CD4-positive, alpha-beta T cell treated with Interleukin-1 beta for 1 hour (primary cell): ENCODE results near the gene ARL6IP4.

ENCODE experiments used
- DNase-seq, 2 donors: peaks; one replicate each; pipeline ENCODE4 v3.0.0-alpha.2; 2020 to 2022

ARL6IP4 gene

GRCh38 chr12:122991623-122992275, 11.3 kb downstream of the ARL6IP4 start:
- no peak for DNase-seq

DNA sequence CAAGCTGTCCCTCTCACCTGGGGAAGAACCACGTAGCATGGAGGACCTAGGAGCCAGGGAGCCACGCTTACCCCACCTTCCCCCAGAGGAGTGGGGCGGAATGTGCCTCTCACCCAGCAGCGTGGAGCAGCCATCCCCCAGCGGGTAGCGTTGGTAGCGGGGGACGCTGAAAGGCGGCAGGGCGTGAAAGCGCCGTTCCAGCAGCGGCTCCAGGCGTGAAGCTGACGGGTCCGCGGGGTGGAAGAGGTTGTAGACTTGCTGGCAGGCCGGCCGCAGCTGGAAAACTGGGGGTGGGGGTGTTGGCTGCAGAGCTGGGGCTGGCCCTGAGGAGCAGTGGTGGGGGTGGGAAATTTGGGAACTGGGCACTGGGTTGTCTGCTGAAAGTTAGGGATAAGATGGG, 11.9 kb downstream of the ARL6IP4 start:
- no peak for DNase-seq

- no peak for DNase-seq
Observed at GRCh38 chr12:122994140-122994675, 13.7 kb downstream of the ARL6IP4 start.

- DNase-seq, result no peak
Observed at GRCh38 chr12:122994781-122995502, 14.5 kb downstream of the ARL6IP4 start.

DNA sequence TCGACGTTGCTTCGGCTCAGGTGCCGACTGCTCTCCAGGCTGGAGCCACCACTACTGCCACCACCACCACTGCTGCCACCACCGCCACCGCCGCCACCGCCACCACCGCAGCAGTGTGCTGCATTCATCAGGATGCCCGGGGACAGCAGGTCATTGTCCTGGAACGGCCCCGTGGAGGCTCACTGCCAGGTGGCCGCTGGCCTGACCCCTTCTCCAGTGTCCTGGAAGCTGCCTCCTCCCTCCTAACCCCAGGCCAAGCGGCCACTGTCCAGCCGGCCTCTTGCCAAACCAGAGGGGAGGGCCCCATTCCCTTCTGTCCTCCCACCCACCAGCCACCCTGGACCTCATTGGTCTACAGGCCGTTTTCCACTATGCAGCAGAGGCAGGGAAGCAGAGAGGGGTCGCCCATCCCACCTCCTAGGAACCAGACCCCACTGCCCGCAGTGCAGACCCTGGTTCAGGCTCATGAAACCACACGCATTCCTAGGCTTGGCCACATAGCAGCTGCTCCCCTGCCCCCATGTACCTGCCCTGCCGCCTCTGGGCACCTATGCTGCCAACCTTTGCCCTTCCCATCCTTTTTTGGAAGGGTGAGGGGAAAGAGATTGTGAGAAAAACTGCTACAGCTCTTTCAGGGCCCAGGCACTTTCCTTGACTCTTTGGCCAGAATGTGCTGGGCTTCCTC, 15.2 kb downstream of the ARL6IP4 start:
- no peak for DNase-seq

GRCh38 chr12:122996188-122996601, 15.7 kb downstream of the ARL6IP4 start:
- DNase-seq, result no peak

DNA sequence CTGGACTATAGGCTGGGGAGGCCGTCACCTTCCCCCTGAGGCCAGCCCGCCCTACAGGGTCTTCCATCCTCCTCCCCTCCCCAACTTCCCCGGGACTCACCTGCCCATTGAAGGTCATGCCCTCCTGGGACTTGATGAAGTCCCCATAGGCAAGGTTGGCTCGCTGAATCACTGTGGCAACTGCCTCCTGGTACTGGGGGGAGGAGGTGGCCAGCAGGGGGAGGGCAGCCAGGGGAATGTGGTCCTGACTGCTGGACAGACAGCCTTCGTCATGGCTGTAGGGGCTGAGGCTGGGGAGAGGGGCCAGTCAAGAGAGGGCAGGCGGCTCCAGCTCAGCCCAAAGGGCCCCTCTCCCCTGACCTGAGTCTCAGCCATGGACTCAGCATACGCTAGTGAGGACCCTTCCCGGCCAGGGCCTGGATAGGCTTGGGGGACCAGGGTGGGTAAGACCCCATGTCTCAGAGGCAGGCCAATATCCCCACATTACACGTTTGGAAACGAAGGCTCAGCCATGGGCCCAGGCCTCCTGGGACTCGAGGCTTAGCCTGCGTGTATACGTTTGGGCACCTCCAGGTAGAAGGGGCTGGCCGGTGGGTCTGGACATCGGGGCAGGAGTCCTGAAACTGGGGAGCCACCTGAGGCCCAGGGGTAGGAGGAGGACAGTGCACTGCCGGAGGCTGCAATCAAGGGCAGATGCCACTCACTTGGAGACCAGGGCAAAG, 16.3 kb downstream of the ARL6IP4 start:
- DNase-seq, result no peak

- no peak for DNase-seq
Observed at GRCh38 chr12:122997343-122998250, 17.1 kb downstream of the ARL6IP4 start.

GRCh38 chr12:122998316-122998715, 17.8 kb downstream of the ARL6IP4 start:
- no peak for DNase-seq

DNA sequence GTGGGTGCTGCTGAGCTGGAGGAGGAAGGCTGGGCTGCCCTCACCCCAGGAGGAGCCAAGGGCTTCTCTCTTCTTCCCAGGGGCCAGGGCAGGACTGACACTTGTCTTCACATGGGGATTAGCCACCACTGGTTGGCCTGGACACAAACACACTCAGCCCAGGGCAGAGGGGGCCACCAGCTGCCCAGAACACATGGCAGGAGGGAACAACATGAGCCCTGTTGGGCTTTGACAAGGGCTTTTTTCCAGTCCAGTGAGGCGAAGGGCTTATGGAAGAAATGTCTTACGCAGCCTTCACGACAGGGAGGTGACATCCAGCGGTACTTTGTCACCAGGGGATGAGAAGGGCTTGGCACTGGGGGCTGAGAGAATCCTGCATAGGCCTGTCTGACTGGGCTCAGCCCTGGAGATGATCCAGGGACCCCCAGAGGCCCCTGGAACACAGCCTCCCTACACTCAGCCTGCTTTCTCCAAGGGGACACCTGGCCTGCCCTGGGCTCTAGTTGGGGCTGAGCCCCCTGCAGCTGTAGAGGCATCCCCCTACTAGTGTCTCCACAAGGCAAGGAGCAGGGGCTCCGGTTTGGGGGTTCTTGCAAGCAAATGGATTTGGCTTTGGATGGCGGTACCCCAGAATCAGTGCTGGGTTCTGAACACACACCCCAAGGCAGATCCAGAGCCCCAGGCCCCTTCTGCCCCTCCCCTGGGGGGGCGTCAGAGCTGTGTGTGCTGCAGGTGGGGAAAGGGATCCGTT, 18.9 kb downstream of the ARL6IP4 start:
- no peak for DNase-seq

- no peak for DNase-seq
Observed at GRCh38 chr12:122999986-123000420, 19.5 kb downstream of the ARL6IP4 start.

DNA sequence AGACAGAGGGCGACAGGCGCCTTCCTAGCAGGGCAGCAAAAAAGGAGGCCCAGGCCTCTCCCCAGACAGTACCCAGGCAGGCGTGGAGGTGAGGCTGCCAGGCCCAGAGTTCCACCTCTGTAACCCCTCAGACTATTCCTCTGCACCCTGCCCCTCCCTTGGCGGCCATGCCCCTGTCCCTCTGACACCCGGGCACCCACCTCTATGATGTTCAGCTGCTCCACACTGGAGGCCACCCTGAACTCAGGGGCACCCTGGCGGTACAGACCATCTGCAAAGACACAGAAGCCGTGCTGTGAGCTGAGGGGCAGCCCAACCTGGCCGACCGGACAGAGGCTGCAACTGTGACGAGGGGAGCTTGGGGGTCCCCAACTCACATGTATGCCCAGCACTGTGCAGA, 20.1 kb downstream of the ARL6IP4 start:
- no peak for DNase-seq

GRCh38 chr12:123001464-123001863, 21.0 kb downstream of the ARL6IP4 start:
- no peak for DNase-seq

DNA sequence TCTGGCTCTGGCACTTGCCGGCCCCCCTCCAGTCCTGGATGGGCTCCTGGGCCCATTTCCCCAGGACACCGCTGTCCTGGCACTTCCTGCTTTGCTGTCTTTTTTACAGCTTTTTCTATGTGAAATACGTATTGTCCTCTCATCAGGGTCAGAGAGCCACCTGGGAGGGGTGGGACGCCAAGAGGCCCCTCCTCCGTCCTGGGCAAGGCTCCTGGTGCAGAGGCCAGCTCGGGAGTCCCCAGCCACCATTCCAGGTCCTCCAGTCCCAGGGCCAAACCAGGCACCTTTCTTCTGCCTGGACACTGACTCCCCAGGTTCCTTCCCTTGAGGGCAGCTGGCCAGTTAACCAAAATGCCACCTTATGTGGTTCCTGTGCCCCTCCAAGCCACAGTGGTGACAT, 22.8 kb downstream of the ARL6IP4 start:
- no peak for DNase-seq

DNA sequence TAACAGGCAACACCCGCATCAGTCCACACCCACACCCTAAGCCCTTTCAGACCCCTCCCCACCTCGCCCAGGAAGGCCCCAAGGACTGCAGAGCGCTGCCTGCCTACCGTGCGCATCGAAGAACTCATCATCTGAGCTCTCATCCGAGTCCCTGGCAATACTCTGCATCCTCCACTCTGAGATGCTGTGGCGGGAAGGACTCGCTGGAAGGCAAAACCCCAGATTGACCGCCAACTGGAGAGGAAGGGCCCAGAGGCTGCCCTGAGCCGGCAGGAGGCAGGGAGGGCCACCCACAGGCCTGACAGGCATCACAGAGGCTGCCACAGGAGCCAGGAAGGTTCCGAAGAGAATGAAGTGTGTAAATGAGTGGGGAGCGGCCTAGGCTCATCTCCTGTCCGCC, 23.8 kb downstream of the ARL6IP4 start:
- no peak for DNase-seq

DNA sequence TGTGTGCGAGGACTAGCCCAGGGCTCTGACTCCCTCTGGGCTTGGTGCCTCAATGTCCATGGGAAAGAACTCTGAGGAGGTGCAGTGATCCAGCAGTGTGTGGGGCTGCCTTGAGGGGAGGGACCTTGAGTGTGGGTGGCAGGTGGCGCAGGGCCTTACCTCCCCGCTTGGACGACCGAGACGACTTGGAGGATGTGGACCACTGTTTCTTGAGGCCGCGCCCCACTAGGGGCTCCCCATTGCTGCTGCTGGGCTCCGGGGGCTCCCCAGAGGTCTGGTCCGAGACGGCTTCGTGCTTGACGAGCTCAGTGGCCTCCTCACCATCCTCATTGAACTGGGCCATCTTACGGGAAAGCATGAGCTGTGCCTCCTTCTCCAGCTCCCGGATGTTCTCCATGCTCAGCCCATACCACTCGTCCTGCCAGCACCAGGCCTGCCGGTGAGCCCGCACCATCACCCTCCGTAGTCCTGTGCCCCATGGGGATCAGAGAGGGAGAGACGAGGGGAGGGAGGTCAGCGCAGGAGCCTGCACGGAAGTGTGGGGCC, 24.7 kb downstream of the ARL6IP4 start:
- no peak for DNase-seq

GRCh38 chr12:123006977-123007376, 26.5 kb downstream of the ARL6IP4 start:
- DNase-seq, result no peak

DNA sequence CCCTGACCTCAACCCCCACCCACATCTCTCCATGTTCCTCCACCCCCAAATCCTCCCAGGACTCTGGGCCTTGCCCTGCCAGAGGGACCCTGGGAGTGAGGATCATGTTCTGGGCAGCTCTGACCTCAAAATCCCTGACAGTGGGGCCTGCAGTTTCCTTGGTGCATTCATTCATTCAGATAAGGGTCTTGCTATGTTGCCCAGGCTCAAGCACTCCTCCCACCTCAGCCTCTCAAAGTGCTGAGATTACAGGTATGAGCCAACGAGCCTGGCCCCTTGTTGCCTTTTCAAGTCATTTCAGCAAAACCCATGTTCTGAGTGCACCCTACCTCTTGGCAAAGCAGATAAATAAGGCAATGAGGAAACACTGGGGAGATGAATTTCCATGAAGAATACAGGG, 29.6 kb downstream of the ARL6IP4 start:
- DNase-seq, result no peak

DNA sequence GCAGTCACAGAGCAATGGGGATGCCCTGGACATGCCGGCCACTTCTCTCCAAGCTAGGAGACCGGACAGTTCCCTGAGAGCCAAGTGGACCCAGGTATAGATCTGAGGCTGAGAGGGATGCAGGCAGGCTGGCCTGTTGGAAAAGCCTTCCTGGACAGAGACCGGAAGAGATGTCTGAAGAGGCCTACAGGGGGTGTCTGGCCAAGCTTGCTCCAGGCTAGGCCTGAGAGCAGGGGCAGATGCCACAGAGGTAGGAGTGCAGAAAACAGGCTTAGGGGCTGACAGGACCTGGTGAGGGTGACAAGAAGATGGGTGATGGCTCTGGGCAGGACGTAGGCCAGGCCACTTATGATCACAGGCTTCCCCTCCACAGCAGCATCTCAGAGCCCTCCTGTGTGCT, 30.2 kb downstream of the ARL6IP4 start:
- no peak for DNase-seq

- no peak for DNase-seq
Observed at GRCh38 chr12:123011701-123012100, 31.2 kb downstream of the ARL6IP4 start.
